Activated T-cell treated with anti-CD3 and anti-CD28 coated beads, Interleukin-2, amount 50 U/mL, for 24 hours (primary cell): ENCODE measurements around the gene SYT9.

ENCODE experiments used
- DNase-seq: peaks from one replicate; pipeline ENCODE4 v3.0.0-alpha.2; 2020
- H3K27ac Mint-ChIP-seq: 2 replicates; pipeline ENCODE4 v1.8.0; 2020; ENCODE audit warnings: mild to moderate bottlenecking, mixed read lengths
- H3K27me3 Mint-ChIP-seq: 2 replicates; pipeline ENCODE4 v1.8.0; 2020; ENCODE audit warnings: mixed read lengths
- H3K36me3 Mint-ChIP-seq: 2 replicates; pipeline ENCODE4 v1.8.0; 2020; ENCODE audit warnings: low read depth, mixed read lengths
- H3K4me1 Mint-ChIP-seq: 2 replicates; pipeline ENCODE4 v1.8.0; 2020; ENCODE audit warnings: low read depth, mixed read lengths
- H3K4me3 Mint-ChIP-seq: 2 replicates; pipeline ENCODE4 v1.8.0; 2020; ENCODE audit warnings: mild to moderate bottlenecking, moderate library complexity, mixed read lengths
- H3K9me3 Mint-ChIP-seq: 2 replicates; pipeline ENCODE4 v1.8.0; 2020; ENCODE audit warnings: mixed read lengths

Gene SYT9

DNA sequence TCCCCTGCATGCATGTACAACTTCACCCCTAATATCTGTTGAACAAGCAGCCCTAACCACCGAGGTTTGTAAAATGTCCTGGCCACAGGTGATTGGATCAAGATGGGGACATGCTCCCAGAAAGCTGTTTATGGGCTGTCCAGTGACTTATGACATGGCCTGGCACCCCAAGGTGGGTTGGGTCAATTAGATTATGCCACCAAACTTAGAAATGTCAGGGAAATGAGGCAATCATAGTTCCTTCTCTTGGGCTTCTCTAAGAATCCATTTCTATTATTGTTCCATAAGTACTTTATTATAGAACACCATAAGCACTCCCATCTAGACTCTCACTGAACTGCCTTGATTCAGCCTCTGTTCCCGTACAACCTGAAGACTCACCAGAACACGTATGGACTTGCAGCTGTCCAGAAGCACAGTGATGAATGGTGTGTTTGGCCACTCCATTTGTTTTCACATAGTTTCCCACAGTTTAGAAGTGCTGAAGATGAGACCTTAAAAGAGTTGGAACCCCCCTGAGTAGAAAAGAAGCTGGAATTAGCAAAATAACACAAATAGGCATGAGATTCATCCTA, 188.1 kb downstream of the SYT9 start:
- no peak for DNase-seq
- H3K36me3 Mint-ChIP-seq: no peaks in the 10 kb centered on the region
- peaks cover 17% of the 10 kb centered on the region for H3K4me1 Mint-ChIP-seq
- no peak overlapping the region for H3K27ac Mint-ChIP-seq
- H3K9me3 Mint-ChIP-seq: no peaks in the 10 kb centered on the region
- H3K27me3 Mint-ChIP-seq: no peaks in the 10 kb centered on the region
- no peak overlapping the region for H3K4me3 Mint-ChIP-seq

DNA sequence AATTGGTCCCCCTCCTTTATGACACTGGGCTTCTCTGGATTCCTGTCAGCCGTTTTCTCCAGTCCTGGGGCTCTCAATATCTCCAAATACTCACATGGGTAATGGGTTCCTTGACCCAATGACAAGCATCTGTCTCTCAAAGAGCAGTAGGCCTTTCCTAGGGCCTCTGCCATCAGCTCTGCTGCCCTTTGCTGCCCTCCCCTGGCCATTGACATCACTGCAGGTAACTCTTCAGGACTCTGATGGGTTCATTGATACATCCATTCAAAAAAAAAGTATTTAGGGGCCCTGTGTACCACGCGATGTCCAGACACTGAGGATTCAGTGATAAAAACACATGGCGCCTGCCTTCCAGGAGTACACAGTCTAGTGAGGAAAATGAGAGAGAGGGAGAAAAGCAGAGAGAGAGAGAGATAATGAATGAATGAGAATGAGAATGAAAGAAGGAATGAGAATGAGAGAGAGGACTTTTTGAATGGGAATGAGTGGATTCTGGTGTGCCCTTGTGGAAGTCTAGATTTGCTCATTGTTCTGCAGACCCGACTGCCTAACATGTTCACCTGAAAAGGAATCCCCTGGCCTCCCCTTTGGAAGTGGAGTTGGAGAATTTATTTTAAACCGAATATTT, 191.0 kb downstream of the SYT9 start:
- H3K36me3 Mint-ChIP-seq: no peaks in the 10 kb centered on the region

DNA sequence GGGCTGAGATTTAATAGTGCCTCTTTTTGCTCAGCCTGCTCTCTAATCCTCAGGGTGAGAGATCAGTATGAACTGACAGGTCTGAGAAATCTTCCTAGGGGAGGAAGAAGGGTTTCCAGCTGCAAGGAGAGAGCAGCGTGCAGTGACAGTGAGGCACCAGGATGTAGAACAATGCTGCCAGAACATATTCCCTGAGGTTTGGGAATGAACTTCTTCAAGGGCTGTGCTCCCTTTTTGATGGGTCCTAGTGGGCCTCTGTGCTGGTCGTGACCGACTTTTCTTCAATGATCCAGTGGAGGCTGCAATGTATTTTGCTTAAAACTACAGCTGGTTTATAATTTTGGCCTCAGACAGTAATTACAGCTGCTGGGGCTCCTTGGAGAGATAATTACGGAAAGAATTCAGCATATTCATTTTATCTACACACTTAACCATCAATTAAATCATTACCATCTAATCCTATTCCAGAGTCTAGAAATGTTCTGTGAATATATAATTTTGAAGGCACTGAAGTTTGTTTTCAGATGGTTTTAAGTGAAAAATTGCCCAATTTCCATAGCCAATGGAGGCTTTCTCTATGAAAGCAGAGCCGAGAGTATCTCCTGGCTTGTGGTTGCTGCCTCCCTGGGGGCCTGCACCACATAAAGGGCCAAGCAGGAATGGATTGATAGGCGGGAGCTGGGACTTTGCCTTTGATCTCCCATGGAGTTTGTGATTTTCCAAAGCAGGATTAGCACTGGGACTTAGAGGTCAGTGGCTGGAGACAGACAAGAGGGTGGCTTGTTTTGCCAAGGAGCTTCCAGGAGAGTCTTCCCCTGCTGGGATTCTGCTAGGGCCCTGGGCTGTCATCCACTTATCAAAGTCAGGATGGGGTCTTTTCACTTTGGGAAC, 192.6 kb downstream of the SYT9 start:
- no peaks in the 10 kb centered on the region for H3K9me3 Mint-ChIP-seq
- peaks cover 3% of the 10 kb centered on the region for H3K27me3 Mint-ChIP-seq
- no peak overlapping the region for H3K27ac Mint-ChIP-seq
- DNase-seq: no peak
- no peaks in the 10 kb centered on the region for H3K36me3 Mint-ChIP-seq
- H3K4me3 Mint-ChIP-seq: no peak overlapping the region
- H3K4me1 Mint-ChIP-seq: no peaks in the 10 kb centered on the region

More for the DNA sequence above, 191.0 kb downstream of the SYT9 start:
- Mint-ChIP-seq H3K4me3 (no peak overlapping the region), H3K4me1 (no peaks in the 10 kb centered on the region), H3K9me3 (no peaks in the 10 kb centered on the region), H3K27me3 (peaks cover 3% of the 10 kb centered on the region), H3K27ac (no peak overlapping the region)
- peak; percentile 79 for DNase-seq

DNA sequence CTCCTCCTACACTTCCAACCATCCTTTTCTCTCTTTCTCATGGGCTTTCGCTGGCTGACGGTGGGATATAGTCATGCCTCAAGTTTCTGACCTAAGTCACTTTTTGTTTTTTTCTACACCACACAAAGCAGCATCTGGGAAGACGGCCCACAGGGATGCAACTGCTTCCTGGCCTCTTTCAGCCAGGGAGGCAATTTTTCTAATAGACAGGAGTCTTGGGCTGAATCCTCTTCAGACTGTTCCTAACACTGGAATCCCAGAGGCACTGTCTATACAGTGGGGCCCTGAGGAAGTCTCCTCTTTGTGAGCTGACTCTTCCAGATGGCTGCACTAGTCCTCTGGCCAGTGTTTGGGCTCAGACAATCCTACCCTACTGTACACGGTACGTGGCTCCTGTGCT, 193.9 kb downstream of the SYT9 start:
- H3K9me3 Mint-ChIP-seq: no peaks in the 10 kb centered on the region
- DNase-seq: no peak
- no peaks in the 10 kb centered on the region for H3K4me1 Mint-ChIP-seq
- no peak overlapping the region for H3K27ac Mint-ChIP-seq
- H3K4me3 Mint-ChIP-seq: no peak overlapping the region
- peaks cover 3% of the 10 kb centered on the region for H3K27me3 Mint-ChIP-seq
- no peaks in the 10 kb centered on the region for H3K36me3 Mint-ChIP-seq

DNA sequence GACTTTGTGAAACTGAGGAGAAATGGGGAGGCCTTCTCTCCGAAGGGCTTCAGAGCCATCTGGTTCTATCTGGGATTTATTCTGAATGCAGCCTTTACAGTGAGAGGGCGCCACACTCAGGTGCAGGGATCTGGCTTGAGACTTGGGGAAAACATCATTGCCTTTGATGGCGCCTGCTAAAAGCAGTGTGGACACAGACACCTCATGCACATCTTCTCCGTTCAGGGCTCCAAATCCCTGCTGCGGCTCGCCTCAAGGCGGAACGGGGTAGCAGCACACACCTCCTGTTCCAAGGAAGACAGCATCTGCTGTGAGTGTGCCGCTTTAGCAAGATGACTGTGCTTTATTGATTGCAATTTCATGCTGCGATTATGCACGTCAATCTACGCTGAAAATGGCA, 196.5 kb downstream of the SYT9 start:
- Mint-ChIP-seq H3K27ac (no peak overlapping the region), H3K4me3 (no peak overlapping the region)

DNA sequence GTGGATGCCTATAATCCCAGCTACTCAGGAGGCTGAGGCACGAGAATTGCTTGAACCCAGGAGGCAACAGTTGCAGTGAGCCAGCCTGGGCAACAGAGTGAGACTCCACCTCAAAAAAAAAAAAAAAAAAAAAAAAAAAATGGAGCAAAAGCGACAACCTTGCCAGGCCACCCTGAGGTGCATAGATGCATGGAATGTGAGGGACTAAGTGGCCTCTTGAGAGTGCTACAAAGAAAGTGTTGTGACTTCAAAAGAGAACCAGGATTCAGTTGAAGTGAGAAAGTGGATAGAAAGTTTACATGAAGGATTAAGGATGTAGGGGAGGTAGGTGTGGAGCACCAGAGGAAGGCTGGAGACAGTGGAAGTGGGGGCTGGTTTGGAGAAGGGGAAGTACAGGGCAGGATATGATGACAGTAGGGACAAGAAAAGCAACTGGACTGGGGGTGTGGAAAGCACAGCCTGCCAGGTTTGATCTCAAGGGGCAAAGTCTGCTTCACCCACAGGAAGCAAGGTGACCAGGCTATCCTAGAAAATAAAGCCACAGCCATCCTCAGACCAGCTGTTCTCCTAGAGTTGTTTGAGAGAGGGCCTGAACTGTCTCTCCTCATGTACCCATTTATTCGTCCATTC, 197.6 kb downstream of the SYT9 start:
- Mint-ChIP-seq H3K36me3 (no peaks in the 10 kb centered on the region), H3K4me1 (no peaks in the 10 kb centered on the region), H3K9me3 (no peaks in the 10 kb centered on the region), H3K27ac (no peak overlapping the region), H3K27me3 (peaks cover 3% of the 10 kb centered on the region), H3K4me3 (no peak overlapping the region)
- DNase-seq: no peak

More for the DNA sequence above, 196.5 kb downstream of the SYT9 start:
- no peaks in the 10 kb centered on the region for H3K4me1 Mint-ChIP-seq
- peaks cover 3% of the 10 kb centered on the region for H3K27me3 Mint-ChIP-seq
- DNase-seq: no peak
- no peaks in the 10 kb centered on the region for H3K36me3 Mint-ChIP-seq
- H3K9me3 Mint-ChIP-seq: no peaks in the 10 kb centered on the region

DNA sequence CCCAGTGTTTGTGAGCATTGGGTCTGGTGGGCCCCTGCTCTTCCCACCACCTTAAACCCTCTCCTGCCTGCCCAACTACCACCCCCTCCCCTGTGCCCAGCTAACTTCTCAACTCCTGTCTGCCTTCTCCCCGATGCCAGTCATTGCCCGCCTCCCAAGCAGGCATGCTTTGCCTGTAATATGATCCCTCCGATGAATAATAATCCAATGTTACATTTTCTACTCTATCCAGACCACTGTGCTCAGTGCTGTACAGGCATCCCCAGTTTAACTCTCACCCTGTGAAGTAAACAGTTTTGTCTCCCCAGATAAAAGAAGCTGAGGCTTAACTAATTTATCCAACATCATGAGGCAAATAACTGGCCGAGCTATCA, 198.1 kb downstream of the SYT9 start:
- no peak overlapping the region for H3K27ac Mint-ChIP-seq
- H3K9me3 Mint-ChIP-seq: no peaks in the 10 kb centered on the region
- H3K4me1 Mint-ChIP-seq: no peaks in the 10 kb centered on the region
- DNase-seq: no peak
- peaks cover 3% of the 10 kb centered on the region for H3K27me3 Mint-ChIP-seq
- H3K4me3 Mint-ChIP-seq: no peak overlapping the region
- no peaks in the 10 kb centered on the region for H3K36me3 Mint-ChIP-seq

DNA sequence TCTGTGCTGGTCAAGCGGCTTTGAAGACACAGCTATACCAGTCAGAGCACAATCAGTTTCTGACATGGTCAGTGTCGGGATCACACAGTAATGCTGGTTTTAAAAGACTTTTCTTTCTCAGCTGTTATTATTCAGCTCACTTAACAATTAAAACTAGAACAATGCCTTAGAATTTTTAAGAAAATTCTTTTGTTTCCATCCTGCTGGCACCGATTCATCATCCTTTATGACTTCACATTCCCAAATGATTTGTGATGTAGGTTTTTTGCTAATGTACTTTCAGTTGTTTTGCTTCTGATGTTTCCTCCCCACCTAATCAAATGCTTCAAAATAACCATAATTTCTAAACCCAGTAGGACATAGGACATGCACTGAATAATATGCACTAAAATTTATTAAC, 199.1 kb downstream of the SYT9 start:
- no peak overlapping the region for H3K4me3 Mint-ChIP-seq
- no peaks in the 10 kb centered on the region for H3K4me1 Mint-ChIP-seq

DNA sequence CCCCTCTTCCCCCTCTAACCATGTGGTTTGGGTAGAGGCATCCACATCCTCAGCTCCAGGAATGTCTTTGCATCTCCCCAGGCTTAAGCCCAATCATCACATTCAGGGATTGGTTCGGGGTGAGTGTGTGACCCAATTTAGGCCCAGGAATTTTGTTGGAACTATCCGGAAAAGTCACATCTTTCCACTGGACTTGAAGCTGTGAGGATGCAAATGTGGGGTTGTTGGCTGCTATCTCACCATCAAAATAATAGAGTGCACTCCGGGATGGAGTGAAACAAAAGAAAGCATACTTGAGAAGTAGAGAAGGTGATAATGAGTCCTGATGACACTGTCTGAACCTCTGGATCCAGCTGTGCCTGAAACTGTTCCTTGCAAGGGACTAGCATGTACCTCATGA, 199.8 kb downstream of the SYT9 start:
- H3K27me3 Mint-ChIP-seq: no peaks in the 10 kb centered on the region
- DNase-seq: no peak
- no peaks in the 10 kb centered on the region for H3K36me3 Mint-ChIP-seq

More for the DNA sequence above, 199.1 kb downstream of the SYT9 start:
- Mint-ChIP-seq H3K27me3 (no peaks in the 10 kb centered on the region), H3K9me3 (no peaks in the 10 kb centered on the region), H3K27ac (no peak overlapping the region), H3K36me3 (no peaks in the 10 kb centered on the region)
- DNase-seq: no peak

DNA sequence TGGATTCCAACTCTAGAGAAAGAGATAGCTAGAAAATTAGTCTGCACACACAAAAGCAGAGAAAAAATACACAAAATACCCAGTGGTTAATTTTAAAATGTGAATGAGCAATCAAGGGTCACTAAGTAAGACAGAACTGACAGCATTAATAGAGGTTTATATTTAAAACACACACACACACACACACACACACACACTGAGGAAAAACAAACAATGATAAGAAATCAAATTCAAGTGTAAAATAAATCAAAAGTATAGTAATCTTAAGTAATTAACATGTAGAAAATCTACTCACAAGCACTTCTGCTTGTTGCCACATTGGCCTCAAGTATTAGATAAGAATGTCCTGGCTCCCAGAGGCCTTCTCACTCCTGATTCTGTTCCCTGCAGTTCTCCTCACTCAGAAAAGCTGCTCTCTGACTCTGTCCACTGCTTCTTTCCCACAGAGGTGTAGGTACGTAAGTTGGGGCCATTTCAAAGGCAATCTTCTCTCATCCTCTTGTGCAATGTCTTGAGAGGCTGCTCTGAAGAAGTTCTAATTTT, 200.3 kb downstream of the SYT9 start:
- DNase-seq: no peak
- Mint-ChIP-seq H3K9me3 (no peaks in the 10 kb centered on the region), H3K27ac (no peak overlapping the region), H3K36me3 (no peaks in the 10 kb centered on the region), H3K27me3 (no peaks in the 10 kb centered on the region), H3K4me1 (no peaks in the 10 kb centered on the region), H3K4me3 (no peak overlapping the region)

More for the DNA sequence above, 199.8 kb downstream of the SYT9 start:
- no peak overlapping the region for H3K27ac Mint-ChIP-seq
- no peaks in the 10 kb centered on the region for H3K4me1 Mint-ChIP-seq
- no peaks in the 10 kb centered on the region for H3K9me3 Mint-ChIP-seq
- no peak overlapping the region for H3K4me3 Mint-ChIP-seq

DNA sequence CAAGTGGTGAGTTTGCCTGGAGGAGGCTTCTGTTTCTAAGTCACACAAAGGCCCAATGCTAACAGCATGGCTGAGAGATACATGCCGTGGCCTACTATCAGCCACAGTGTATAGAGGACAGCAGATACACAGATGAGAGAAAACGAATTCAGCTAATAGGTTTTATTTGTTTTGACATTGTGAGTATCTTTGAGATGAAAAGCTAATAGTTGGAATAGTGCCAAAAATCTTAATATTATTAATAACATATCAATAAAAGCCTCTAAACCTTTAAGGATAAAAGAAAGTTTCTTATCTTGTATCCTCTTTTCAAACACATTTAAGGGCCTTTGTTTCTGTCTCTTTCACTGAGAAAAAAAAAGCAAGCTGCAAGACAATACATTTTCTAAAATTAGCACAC, 203.2 kb downstream of the SYT9 start:
- Mint-ChIP-seq H3K4me3 (no peak overlapping the region), H3K27me3 (no peaks in the 10 kb centered on the region), H3K27ac (no peak overlapping the region), H3K36me3 (no peaks in the 10 kb centered on the region), H3K9me3 (no peaks in the 10 kb centered on the region), H3K4me1 (no peaks in the 10 kb centered on the region)
- DNase-seq: no peak

DNA sequence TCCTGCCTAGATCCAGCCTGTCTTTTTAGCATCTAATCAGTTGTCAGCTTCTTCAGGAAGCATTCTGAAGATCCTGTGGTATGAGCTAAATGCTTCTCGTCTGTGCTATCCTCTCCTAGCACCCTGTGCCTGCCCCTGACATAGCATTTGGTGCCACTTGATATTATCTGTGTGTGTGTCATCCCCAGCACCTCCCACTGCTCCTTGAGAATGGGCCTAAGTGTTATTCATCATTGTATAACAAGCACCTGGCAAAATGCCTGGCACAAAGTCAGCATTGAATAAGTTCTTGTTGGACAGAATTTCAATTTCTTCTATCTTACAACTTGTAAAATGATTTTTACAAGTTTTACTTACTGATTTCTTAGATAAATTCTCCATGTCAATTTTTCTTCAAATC, 205.5 kb downstream of the SYT9 start:
- Mint-ChIP-seq H3K9me3 (no peaks in the 10 kb centered on the region), H3K27ac (no peak overlapping the region), H3K36me3 (no peaks in the 10 kb centered on the region), H3K4me1 (peaks cover under 1% of the 10 kb centered on the region), H3K27me3 (no peaks in the 10 kb centered on the region), H3K4me3 (no peak overlapping the region)
- DNase-seq: no peak

DNA sequence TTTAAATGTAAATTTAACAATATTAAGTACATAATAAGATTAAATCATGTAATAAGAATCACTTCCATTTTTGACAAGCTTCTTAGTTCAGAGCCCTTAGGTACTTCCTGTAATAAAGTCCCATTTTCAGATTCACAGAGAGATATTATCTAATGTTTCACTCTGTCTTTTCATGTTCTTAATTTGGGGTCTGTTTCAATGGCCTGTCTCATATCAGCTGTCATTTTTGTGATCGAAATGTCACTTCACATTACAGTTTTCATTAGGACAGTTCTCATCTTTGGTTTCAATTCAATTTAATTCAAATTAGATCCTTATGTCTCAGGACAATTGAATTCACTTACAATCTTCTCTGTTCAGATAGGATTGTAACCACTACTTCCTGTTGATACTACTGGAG, 211.0 kb downstream of the SYT9 start:
- Mint-ChIP-seq H3K27me3 (no peaks in the 10 kb centered on the region), H3K27ac (no peak overlapping the region), H3K4me3 (no peak overlapping the region)

DNA sequence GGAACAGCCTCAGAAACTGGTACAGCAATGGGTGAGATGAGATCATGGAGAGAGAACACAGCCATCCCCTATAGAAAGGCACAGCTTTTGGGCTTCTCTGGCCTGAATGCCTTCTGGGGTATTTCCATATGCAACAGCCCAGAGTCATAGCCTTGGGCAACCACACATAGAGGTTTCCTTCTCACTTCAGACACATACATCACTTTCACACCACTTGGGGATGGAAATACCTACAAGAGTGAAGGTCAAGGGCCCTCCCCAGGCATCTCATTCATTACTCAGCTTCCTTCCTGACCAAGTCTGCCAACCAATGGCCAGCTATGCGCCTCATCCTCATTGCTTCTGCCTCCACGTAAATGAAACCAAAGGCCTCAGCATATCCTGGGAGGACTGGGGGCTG, 215.9 kb downstream of the SYT9 start:
- Mint-ChIP-seq H3K27me3 (no peaks in the 10 kb centered on the region), H3K4me3 (no peak overlapping the region), H3K36me3 (no peaks in the 10 kb centered on the region), H3K4me1 (peaks cover 9% of the 10 kb centered on the region), H3K27ac (no peak overlapping the region), H3K9me3 (no peaks in the 10 kb centered on the region)
- DNase-seq: no peak

More for the DNA sequence above, 211.0 kb downstream of the SYT9 start:
- Mint-ChIP-seq H3K9me3 (no peaks in the 10 kb centered on the region), H3K36me3 (no peaks in the 10 kb centered on the region), H3K4me1 (peaks cover 9% of the 10 kb centered on the region)
- no peak for DNase-seq
